ENCODE measurements around the gene NPAS3.

NPAS3 gene

GRCh38 chr14:33737446-33737845 lies 798.8 kb downstream of the NPAS3 start:
- ChIA-PET CTCF (interaction anchor here (1.3 kb wide), 1 partner anchor 15 kb away, joined by 4 read pairs; no protein-coding TSS in a partner anchor), POLR2A (no interaction called here)
- no peak for DNase-seq (ENCODE audit: extremely low spot score)
- TF ChIP-seq CTCF (IDR thresholded peaks at IDR 0.05; ENCODE audit: control extremely low read depth, extremely low read depth, low read depth, missing control alignments): no peak

- POLR2A ChIA-PET: no interaction called here
- no peak for DNase-seq (ENCODE audit: extremely low spot score)
- no peak for TF ChIP-seq CTCF (IDR thresholded peaks at IDR 0.05; ENCODE audit: control extremely low read depth, extremely low read depth, low read depth, missing control alignments)
- CTCF ChIA-PET: interaction anchor here (1.3 kb wide), 1 partner anchor 16 kb away, joined by 4 read pairs; no protein-coding TSS in a partner anchor
Measured at GRCh38 chr14:33738029-33738428, 799.4 kb downstream of the NPAS3 start.

GRCh38 chr14:33738491-33738890 lies 799.8 kb downstream of the NPAS3 start:
- no peak for TF ChIP-seq CTCF (IDR thresholded peaks at IDR 0.05; ENCODE audit: control extremely low read depth, extremely low read depth, low read depth, missing control alignments)
- CTCF ChIA-PET: no interaction called here
- DNase-seq (ENCODE audit: extremely low spot score): no peak
- POLR2A ChIA-PET: no interaction called here

GRCh38 chr14:33740531-33740930 lies 801.9 kb downstream of the NPAS3 start:
- ChIA-PET CTCF (no interaction called here), POLR2A (no interaction called here)
- no peak for TF ChIP-seq CTCF (IDR thresholded peaks at IDR 0.05; ENCODE audit: control extremely low read depth, extremely low read depth, low read depth, missing control alignments)
- DNase-seq (ENCODE audit: extremely low spot score): no peak

GRCh38 chr14:33742166-33742565 lies 803.5 kb downstream of the NPAS3 start:
- no peak for TF ChIP-seq CTCF (IDR thresholded peaks at IDR 0.05; ENCODE audit: control extremely low read depth, extremely low read depth, low read depth, missing control alignments)
- ChIA-PET POLR2A (no interaction called here), CTCF (interaction anchor here (1.9 to 2.3 kb wide), 3 partner anchors 11 to 25 kb away, joined by 4 to 9 read pairs (median 4); no protein-coding TSS in a partner anchor)
- DNase-seq (ENCODE audit: extremely low spot score): no peak

- DNase-seq (ENCODE audit: extremely low spot score): no peak
Measured at GRCh38 chr14:33745163-33745562, 806.5 kb downstream of the NPAS3 start.

More at GRCh38 chr14:33745163-33745562, 806.5 kb downstream of the NPAS3 start:
- POLR2A ChIA-PET: no interaction called here
- no peak for TF ChIP-seq CTCF (IDR thresholded peaks at IDR 0.05; ENCODE audit: control extremely low read depth, extremely low read depth, low read depth, missing control alignments)
- CTCF ChIA-PET: no interaction called here
